Fibroblast of skin of abdomen (primary cell): ENCODE results near the gene SLC28A1.

Experiments
- DNase-seq: peaks from one replicate; pipeline ENCODE4 v3.0.0-alpha.2; 2013

SLC28A1 gene

GRCh38 chr15:84942456-84942855, 58.0 kb downstream of the SLC28A1 start:
- DNase-seq: no peak

- no peak for DNase-seq
These were observed 59.8 kb downstream of the SLC28A1 start for GRCh38 chr15:84944311-84944710.

- no peak for DNase-seq
These were observed 60.4 kb downstream of the SLC28A1 start for GRCh38 chr15:84944861-84945260.

GRCh38 chr15:84946772-84947489, 62.5 kb downstream of the SLC28A1 start:
- DNase-seq: no peak

GRCh38 chr15:84947947-84948830, 63.7 kb downstream of the SLC28A1 start:
- peak; percentile 96 for DNase-seq

GRCh38 chr15:84949043-84949442, 64.6 kb downstream of the SLC28A1 start:
- peak; percentile 68 for DNase-seq

- no peak for DNase-seq
These were observed 65.5 kb downstream of the SLC28A1 start for GRCh38 chr15:84949845-84950569.

- no peak for DNase-seq
These were observed 66.2 kb downstream of the SLC28A1 start for GRCh38 chr15:84950570-84951111.

GRCh38 chr15:84951736-84952135, 67.3 kb downstream of the SLC28A1 start:
- no peak for DNase-seq

- DNase-seq: peak; percentile 40
These were observed 68.7 kb downstream of the SLC28A1 start for GRCh38 chr15:84953136-84953535.

- peak; percentile 25 for DNase-seq
These were observed 69.3 kb downstream of the SLC28A1 start for GRCh38 chr15:84953726-84954125.

GRCh38 chr15:84955089-84955848, 70.8 kb downstream of the SLC28A1 start:
- DNase-seq: peak; percentile 73

- no peak for DNase-seq
These were observed 71.7 kb downstream of the SLC28A1 start for GRCh38 chr15:84956199-84956598.

- DNase-seq: no peak
These were observed 76.1 kb downstream of the SLC28A1 start for GRCh38 chr15:84960391-84961113.

GRCh38 chr15:84961114-84961452, 76.6 kb downstream of the SLC28A1 start:
- peak; percentile 84 for DNase-seq

GRCh38 chr15:84961707-84962106, 77.2 kb downstream of the SLC28A1 start:
- DNase-seq: peak; percentile 25

- DNase-seq: no peak
These were observed 78.5 kb downstream of the SLC28A1 start for GRCh38 chr15:84962955-84963354.

GRCh38 chr15:84967380-84967779, 82.9 kb downstream of the SLC28A1 start:
- DNase-seq: peak; percentile 12

GRCh38 chr15:84968301-84968700, 83.8 kb downstream of the SLC28A1 start:
- DNase-seq: no peak

GRCh38 chr15:84969257-84969656, 84.8 kb downstream of the SLC28A1 start:
- no peak for DNase-seq

- DNase-seq: no peak
These were observed 86.4 kb downstream of the SLC28A1 start for GRCh38 chr15:84970843-84971242.
